Skin epidermis (tissue), 12 donors: ENCODE results near the gene ACP1.
A peak's percentile ranks its signal among the peaks of the same experiment; 100 is the strongest.

ENCODE experiments used
- H3K27ac ChIP-seq, 21 experiments: fragments of 200-600 bp; sonication (generic) in 11 of 21; one replicate each; pipeline ENCODE4 v1.5.0; 2020; ENCODE audit warnings: mild to moderate bottlenecking in 3 of 21, inconsistent platforms in 2 of 21, moderate library complexity in 2 of 21
- H3K4me3 ChIP-seq, 7 experiments: fragments of 200-600 bp; sonication (generic) in 2 of 7; one replicate each; pipeline ENCODE4 v1.5.0; 2020; ENCODE audit warnings: inconsistent platforms in 2 of 7, mild to moderate bottlenecking in 2 of 7, moderate library complexity in 1 of 7

ACP1 gene

GRCh38 chr2:278312-278926 is 13.7 kb downstream of the ACP1 start:
- no peak overlapping the region for H3K27ac ChIP-seq

DNA sequence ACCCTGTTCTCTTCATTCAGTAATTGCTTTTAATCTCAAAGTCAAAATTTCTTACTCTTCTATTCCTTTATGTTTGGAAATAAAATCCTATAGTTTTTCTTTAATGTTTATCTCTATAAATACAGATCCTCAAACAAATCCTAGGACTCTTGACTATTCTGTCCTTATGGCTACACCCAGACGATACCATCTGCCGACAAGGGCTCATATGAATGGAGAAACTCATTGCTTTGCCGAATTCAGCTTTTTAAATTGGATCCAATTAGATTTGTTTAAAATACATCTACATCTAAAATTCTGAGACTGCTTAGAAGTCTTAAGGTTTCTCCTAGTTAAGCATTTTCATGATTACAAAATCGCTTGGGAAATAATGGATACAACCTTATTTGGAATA is 14.2 kb downstream of the ACP1 start:
- H3K27ac ChIP-seq = no peak overlapping the region
- no peak overlapping the region for H3K4me3 ChIP-seq

More at GRCh38 chr2:278312-278926, 13.7 kb downstream of the ACP1 start:
- no peak overlapping the region for H3K4me3 ChIP-seq

DNA sequence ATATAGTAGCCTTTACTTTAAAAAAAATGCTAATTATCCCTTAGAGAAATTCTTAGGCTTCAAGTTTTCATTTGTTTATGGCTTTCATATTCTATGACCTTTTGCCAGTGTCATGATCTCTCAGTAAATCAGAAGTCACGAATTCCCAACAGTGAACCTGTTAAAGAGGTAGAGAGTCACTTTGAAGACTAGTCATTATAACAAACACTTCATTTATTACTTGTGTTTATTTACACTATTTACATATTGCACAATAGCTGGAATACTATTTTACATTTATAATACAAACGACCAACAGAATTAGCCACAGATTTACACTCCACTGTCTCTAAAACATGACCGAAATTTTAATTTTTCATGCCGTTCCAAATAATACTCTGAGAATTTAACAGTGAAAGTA is 14.6 kb downstream of the ACP1 start:
- Histone ChIP-seq H3K27ac (no peak overlapping the region), H3K4me3 (no peak overlapping the region)

DNA sequence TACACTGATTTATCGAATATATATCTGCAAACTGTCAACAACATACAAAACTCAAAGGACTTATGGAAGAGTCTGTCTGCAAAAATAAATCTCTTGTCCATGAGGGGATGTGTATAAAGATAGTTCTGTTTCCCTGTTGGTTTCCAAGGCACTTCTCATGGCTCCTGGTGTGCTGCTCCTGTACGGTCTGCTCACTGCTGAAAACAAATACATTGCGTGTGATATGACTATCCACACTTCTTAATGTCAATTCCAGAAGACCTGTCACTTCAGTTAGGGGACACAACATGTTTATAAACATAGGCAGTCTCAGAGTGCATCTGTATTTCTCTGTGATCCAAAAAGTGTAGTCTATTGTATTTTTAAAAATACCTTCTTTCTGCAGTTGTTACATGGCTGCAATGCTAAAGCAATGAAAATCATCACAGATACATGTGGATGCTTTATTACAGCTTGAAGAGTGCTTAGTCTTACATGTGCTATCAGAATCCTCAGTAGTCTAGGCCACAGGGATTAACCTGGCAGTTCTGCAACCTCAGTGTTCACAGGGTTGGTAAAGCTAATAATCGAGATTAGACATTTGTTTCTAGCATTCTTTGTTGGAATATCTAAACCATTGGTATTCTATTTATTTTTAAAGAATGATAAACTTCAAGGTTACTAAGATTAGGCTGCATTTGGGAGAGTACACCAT is 15.4 kb downstream of the ACP1 start:
- no peak overlapping the region for H3K27ac ChIP-seq
- H3K4me3 ChIP-seq = no peak overlapping the region

- H3K4me3 ChIP-seq = no peak overlapping the region
- H3K27ac ChIP-seq = no peak overlapping the region
These were observed 15.9 kb downstream of the ACP1 start for GRCh38 chr2:280650-281110.

DNA sequence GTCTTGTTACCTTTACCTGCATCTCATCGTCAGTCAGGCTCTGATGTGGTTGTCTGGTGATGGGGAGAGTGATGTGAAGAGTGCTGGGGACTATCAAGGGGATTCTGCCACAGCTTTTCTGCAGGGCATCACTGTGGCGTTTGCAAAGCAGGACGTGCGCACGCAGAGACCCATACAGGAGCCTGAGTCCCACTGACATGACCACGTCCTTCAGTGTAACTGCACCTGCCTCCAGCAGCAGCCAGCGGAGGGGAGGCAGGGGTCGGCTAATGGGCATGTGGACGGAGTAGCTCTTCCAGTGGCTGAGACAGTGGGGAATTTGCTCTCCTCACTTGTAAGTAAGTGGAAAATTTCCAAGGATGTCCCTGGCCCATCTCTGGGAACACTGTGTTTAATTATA is 16.6 kb downstream of the ACP1 start:
- no peak overlapping the region for H3K4me3 ChIP-seq
- no peak overlapping the region for H3K27ac ChIP-seq

- no peak overlapping the region for H3K27ac ChIP-seq
- H3K4me3 ChIP-seq = no peak overlapping the region
These were observed 17.9 kb downstream of the ACP1 start for GRCh38 chr2:282371-283263.

DNA sequence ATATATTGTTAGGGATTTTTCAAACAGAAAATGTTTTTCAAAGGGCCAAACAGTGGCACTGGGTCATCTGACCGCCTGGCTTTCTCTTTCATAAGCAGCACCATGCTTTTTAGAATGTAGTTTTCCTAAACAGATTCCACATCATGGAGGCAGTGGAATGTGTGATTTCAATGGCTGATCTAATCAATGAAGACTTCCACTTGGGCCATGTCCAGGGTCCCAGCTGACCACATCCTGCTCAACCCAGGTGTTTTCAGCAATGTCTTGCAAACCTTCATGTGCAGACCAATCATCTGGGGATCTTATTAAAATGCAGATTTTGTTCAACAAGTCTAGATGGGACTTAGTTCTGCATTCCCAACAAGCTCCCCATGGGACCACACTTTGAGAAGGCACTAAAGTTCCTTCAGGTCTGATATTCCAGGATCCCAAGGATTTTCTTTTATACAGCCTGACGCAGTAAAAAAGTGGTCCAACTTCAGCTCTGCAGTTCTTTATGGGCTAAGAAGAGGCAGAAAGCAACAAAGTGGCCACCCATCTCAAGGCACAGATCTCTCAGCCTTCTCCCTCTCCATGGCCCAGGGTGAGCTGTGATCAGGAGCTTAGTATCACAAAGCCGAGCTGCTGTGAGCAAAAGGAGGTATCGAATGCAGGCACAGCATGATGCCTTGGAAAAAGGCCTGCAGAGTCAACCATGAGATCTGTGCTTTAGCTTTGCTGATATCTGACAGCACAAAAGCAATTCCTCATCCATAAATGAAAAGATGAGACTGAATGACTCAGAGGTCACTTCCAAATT is 19.4 kb downstream of the ACP1 start:
- no peak overlapping the region for H3K4me3 ChIP-seq

DNA sequence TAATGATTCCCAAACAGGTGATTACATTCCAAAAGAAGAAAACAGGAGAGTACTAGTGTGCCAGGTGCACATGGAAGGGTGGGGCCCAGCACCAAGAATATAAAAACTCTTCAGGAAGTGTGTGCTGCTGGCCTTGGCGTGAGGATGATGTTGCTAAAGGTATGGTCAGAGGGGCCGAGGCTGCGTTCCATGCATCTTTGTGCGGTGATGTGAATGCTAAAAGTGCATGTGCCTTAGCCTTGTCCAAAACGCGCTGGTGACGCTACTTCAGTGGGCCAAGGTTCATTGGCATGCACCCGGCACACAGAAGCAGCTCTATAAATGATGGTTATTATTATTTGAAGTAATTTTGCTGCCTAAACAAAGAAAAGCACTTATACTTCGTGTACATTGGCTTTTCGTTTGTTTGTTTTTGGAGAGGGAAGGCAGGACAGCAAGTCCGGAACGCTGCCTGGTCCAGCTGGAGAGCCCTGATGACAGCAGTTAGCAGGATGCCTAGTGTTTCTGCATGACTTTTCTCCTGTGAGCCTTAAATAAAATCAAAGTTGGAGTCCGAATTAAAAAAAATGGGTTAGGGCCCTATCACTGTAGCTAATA is 20.2 kb downstream of the ACP1 start:
- Histone ChIP-seq H3K27ac (no peak overlapping the region), H3K4me3 (no peak overlapping the region)

More for the DNA sequence above, 19.4 kb downstream of the ACP1 start:
- H3K27ac ChIP-seq = no peak overlapping the region

- H3K4me3 ChIP-seq = no peak overlapping the region
- H3K27ac ChIP-seq = no peak overlapping the region
These were observed 20.8 kb downstream of the ACP1 start for GRCh38 chr2:285531-285930.

GRCh38 chr2:286035-286434 is 21.3 kb downstream of the ACP1 start:
- H3K4me3 ChIP-seq = no peak overlapping the region
- H3K27ac ChIP-seq = no peak overlapping the region

GRCh38 chr2:286774-287392 is 22.1 kb downstream of the ACP1 start:
- Histone ChIP-seq H3K4me3 (peak overlapping the region in 4 of 7 experiments; percentile 34 to 51 (median 41)), H3K27ac (peak overlapping the region in 1 of 21 experiments; percentile 88)

DNA sequence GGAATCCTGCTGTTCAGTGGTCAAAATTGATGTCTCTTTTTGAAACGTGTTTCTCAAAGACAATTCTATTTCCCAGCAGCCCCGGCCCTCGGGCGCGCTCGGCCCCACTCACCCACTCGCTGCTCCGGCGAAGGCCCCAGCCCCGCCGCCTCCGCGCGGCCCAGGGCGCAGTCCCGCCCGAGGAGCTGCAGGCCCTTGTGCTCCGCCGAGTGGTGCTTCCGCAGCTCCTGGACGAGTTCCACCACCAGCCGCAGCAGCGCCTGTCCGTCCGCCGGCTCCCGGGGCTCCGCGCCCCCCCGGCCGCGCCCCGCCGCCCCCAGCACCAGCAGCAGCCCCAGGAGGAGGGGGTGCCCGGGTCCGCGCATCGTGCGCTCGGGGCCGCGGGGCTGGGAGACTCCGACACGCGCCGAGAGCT is 22.7 kb downstream of the ACP1 start:
- Histone ChIP-seq H3K27ac (peak overlapping the region in 6 of 21 experiments; percentile 26 to 88 (median 53)), H3K4me3 (peak overlapping the region; percentile 21 to 51 (median 36))

DNA sequence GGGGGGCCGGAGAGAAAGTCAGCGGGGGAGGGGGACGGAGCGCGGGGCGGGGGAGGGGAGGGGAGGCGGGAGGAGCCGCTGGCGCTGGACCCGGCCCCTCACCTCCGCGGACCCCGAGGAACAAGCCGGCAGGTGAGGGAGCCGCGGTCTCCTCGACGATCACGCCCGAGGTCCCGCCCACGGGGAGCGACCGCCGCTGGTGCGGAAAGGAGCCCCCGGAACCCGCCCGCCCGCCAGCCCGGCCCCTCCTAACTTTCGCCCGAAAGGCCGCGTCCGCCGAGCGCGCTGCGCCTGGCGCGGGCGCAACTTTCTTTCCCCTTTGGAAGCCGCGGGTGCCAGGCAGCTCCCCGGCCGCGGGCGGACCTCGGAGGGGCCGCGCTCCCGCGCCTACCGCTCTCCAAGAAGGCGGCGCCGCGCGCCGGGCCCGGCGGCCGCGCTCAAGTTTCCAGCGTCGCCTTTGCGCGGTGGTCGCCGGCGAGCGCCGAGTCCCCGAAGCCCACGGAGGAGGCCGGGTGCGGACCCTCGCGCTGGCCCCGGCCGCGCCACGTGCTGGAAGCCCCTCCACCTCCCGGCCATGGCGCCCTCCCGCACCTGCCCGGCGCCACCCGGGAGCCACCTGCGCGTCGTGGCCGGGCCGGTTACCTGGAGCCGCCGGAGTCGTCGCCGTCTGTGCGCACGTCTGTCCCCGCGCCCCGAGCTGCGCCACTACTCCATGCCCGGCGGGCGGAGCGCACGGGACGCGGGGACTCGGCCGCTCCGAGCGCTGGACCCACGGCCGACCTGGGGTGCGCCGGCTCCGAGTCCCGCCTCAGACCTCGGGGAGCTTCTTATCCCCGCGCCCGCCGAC is 23.4 kb downstream of the ACP1 start, which contains the start of gene ALKAL2:
Gene ALKAL2 (minus strand): TSS at position 181 of the 847 bp plus-strand sequence. CDS start 256 bp downstream, outside the sequence.
- H3K27ac ChIP-seq = peak within 1 kb of the TSS in 6 of 21 experiments; percentile 26 to 88 (median 53)
- peak within 1 kb of the TSS; percentile 21 to 51 (median 36) for H3K4me3 ChIP-seq

DNA sequence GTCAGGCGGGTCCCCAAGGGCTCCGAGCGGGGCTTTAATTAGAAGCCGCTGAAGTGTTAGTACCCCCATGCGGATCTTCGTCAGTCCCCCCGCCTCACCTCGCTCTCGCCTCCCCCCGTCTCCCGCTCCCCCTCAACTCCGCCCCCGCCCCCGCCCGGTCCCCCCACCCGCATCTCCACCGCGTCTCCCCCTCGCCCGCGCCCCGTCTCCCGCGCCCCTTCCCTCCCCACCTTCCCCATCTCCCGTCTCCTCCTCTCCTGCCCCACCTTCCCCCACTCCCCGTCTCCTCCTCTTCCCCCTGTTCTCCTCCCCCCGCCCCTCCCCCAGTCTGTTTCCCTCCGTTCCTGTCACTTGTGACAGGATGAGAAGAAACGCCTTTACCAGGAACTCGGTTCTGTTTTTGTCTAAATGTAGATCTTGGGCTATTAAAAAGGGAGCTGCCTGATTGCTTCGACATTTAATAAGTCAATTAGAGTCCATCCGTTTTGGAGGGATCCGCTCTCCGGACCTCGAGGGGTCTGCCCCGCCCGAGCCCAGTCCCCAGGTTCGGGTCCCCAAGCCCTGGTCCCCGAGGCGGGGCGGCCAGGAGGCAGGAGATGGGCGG is 24.1 kb downstream of the ACP1 start:
- H3K27ac ChIP-seq = peak overlapping the region in 8 of 21 experiments; percentile 16 to 88 (median 52)
- H3K4me3 ChIP-seq = peak overlapping the region in 5 of 7 experiments; percentile 24 to 51 (median 40)

DNA sequence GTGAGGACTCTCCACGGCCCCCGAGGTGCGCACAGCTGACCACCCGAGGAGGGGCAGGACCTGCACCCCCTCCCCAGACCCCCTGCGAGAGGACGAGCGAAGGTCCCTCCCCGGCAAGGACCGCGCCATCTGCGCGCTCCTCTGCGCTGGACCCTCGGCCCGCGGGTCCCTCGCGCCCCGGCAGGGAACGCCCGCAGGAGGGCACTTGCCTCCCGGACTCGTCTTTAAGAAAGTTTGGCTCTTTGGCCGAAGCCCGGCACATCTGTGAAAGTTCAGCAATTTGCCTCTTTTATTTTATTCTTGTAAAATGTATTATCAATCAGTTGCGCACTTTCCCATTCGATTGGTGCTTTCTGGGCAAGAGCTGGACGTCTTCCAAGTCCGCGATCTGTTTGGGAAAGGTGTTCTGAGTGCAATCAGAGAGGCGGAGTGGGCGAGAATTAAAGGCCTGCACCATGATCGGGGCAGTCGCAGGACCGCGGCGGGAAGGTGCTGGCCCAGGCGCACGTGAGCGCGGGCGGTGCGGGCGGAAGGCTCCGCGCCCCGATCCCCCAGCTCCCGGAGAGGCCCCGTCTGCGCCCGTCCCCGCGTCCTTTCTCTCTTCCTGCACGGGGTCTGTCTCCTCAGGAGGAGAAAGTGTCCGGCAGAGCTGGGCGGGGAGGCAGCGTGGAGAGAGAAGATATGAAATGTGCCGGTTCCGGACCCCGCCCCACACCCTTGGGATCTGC is 24.8 kb downstream of the ACP1 start:
- Histone ChIP-seq H3K27ac (peak overlapping the region in 8 of 21 experiments; percentile 34 to 84 (median 59)), H3K4me3 (peak overlapping the region; percentile 16 to 51 (median 28))
